NCI-H82 treated with DMSO at 0.1 percent for 48 hours (cell line): ENCODE data around the gene SAT1.

Experiments used
- DNase-seq: peaks from one replicate; lab custom pipeline; 2025; ENCODE audit not compliant: unreplicated experiment; lab: John Stamatoyannopoulos, UW

Gene SAT1

DNA sequence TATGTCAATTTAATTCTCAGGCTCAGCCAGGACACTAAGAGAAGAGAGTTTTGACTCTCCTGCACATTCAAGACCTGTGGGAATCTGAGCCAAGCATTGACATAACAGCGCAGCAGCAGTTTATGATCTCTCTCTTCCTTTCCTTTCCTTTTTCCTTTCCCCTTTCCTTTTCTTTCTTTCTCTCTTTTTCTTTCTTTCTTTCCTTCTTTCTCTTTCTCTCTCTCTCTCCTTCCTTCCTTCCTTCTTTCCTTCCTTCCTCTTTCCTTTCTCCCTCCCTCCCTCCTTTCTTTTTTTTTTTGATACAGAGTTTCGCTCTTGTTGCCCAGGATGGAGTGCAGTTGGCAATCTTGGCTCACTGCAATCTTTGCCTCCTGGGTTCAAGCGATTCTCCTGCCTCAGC is 21.6 kb downstream of the SAT1 start:
- DNase-seq, result no peak

DNA sequence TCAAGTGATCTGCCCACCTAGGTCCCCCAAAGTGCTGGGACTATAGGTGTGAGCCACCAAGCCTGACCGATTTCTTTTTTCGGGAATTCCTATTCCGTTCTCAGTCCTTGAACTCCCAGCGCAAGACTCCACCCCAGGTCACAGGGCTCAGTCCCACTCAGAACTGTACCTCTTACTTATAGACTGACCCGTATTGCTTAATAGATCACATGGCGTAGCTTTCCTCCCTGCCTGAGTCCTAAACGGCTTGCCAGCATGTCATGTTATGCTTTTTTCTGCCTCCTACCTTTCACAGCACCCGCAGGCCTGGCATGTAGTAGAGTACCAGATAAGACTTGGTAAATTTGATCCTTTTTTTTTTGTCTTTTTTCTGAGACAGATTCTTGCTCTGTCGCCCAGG is 22.4 kb downstream of the SAT1 start:
- DNase-seq, result no peak

DNA sequence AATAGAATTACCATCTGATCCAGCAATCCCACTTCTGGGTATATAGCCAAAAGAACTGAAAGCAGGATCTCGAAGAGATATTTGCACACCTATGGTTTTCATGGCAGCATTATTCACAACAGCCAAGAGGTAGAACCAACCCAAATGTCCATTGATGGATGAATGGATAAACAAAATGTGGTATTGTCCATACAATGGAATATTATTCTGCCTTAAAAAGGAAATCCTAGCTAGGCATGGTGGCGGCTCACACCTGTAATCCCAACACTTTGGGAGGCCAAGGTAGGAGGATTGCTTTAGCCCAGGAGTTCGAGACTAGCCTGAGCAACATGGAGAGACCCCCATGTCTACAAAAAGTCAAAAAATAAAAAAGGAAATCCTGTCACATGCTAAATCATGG is 27.3 kb downstream of the SAT1 start:
- no peak for DNase-seq

- DNase-seq, result no peak
These were observed 28.2 kb downstream of the SAT1 start for GRCh38 chrX:23811108-23811651.

- no peak for DNase-seq
These were observed 28.7 kb downstream of the SAT1 start for GRCh38 chrX:23811656-23812055.

DNA sequence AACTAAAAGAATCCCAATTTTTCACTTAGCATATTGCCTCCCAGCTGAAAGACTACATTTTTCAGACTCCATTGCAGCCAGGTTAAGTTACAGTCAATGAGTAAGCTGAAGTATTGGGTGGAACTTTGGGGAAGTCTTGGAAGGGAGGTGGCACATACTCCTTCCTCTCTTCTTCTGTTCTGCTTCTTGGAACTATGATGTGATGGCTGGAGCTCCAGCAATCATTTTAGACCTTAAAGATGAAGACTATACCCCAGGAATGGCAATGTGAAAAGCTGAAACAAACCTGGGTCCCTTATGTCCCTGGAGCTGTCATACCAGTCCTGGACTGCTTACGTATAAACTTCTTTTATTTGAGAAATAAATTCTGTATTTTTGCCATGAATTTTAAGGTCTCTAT is 30.8 kb downstream of the SAT1 start:
- DNase-seq, result no peak

DNA sequence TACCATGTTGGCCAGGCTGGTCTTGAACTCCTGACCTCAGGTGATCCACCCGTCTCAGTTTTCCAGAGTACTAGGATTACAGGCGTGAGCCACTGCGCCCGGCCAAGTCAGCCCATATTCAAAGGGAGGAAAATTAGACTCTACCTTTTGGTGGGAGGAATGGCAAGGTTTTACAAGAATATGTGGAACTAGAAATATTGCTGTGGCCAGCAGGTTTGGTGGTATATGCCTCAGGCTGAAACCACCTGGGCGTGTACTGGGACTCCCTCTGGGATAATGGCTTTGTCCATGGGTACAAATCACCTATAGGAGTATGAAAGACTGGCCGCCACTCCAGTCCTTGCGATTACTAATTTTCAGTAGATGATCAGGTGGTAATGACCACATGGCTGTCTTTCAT is 32.4 kb downstream of the SAT1 start:
- DNase-seq, result no peak

- DNase-seq, result no peak
These were observed 33.2 kb downstream of the SAT1 start for GRCh38 chrX:23816179-23816578.

DNA sequence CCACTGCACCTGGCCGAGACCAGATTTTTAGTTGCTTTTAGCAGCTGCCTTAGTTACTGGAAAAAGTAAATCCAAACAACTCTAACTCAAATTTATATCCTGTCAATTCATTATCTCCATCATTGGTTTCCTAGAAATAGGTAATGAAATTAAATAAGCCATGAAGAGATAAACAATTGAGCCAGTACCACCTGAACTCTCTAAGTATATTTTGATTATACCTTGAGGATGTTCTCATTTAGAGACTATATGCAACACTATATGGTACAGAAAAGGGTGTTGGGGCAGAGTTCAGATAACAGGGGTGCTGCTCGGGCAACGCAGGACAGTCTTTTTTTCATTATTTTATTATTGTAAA is 35.0 kb downstream of the SAT1 start:
- no peak for DNase-seq

DNA sequence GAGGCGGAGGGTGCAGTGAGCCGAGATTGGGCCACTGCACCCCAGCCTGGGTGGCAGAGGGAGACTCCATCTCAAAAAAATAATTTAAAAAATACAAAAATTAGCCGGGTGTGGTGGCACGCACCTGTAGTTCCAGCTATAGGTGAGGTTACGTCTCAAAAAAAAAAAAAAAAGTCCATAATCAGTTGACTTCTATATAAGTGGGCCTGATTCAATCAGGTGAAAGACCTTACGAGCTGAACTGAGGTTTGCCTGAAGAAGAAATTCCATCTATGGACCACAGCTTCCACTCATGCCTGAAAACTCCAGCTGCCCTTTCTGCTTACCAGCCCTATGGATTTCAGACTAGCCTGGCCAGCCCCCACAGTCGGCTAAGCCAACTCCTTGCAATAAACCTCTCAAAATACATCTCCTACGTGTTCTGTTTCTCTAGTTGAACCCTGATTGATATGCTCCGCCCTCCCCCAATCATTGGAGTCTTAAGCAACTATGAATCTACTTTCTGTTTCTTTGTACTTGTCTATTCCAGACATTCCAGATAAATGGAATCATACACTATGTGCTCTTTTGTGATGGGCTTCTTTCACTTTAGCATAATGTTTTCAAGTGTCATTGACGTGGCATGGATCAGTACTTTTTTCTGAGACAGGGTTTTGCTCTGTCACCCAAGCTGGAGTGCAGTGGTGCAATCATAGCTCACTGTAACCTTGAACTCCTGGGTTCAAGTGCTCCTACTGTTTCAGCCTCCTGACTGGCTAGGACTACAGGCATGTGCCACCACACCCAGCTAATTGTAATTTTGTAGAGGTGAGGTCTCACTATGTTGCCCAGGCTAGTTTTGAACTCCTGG is 36.6 kb downstream of the SAT1 start:
- no peak for DNase-seq

GRCh38 chrX:23820235-23820782 is 37.3 kb downstream of the SAT1 start:
- DNase-seq, result no peak

DNA sequence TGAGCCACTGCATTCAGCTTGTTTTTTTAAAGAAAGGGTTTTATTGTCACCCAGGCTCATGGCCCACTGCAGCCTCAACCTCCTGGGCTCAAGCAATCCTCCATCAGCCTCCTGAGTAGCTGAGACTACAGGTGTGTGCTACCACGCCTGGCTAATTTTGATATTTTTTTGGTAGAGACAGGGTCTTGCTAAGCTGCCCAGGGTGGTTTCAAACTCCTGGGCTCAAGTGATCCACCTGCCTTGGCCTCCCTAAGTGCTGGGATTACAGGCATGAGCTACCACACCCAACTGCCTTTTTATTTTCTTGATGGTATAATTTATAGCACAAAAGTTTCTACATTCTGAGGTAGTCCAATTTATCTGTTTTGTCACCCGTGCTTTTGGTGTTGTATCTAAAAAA is 38.9 kb downstream of the SAT1 start:
- no peak for DNase-seq

- no peak for DNase-seq
These were observed 39.4 kb downstream of the SAT1 start for GRCh38 chrX:23822397-23822796.

DNA sequence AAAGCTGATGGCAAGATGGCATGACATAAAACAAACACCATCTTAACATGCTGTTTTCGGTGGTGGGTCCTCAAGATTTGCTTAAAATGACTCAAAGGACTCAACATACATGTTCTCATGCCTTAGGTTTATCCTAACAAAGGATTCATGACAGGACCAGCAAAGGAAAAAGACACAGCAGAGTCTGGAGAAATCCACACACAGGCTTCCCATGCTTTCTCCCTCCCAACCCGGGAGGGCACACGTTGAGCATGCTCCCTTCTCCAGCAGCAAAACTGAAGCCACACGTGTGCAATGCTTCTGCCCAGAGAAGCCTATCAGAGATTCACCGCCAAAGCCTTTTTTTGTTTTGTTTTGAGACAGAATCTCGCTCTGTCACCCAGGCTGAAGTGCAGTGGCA is 39.9 kb downstream of the SAT1 start:
- DNase-seq, result no peak

DNA sequence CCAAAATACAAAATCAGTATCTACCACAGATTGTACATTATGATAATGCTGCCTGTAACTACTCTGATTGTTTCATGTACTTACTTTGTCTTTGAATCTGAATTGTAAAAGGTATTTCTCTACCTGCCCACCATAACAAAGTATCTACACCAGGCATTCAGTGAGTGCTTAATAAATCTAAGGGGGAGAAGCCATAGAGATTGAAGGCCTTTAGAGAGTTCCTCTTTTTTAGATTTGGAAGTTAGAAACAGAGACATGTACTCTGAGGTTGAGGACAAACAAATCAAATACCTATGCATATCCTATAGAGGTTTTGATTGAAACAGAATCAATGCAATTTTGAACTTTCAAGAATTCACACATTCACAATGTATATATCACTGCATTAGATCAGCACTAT is 42.7 kb downstream of the SAT1 start:
- no peak for DNase-seq

DNA sequence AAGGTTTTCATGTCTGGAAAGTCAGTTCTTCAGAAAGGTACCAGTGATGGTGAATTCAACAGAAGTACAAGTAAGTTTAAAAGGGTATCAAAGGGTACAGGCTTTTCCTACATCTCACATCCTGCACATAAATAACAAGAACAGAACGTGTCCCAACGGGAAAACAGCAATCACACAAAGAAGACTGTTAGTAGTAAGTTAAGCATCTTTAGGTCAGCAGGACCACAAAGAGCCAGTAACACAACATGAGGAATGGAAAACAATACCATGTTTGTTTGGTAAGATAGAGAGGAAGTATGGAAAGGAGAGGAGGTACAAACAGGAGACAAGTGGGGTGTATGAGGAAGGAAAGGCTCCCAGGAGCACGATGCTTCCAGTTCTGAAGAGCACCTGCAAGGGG is 43.2 kb downstream of the SAT1 start:
- no peak for DNase-seq

GRCh38 chrX:23826653-23827052 is 43.7 kb downstream of the SAT1 start:
- DNase-seq, result no peak

DNA sequence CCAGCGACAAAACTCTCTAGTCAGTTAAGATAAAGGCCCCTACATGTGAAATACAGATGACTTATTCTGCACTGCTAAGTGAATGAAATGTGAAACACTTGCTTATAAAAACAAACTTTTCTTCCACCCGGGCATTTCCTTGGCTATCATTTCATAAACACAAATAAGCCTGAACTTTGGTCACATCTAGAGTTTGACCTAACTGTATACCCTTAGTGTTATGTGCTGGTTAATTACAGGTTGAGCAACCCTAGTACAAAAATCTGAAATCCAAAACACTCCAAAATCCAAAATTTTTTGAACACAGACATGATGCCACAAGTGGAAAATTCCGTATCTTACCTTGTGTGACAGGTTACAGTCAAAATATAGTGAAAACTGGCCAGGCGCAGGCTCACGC is 45.9 kb downstream of the SAT1 start:
- no peak for DNase-seq

DNA sequence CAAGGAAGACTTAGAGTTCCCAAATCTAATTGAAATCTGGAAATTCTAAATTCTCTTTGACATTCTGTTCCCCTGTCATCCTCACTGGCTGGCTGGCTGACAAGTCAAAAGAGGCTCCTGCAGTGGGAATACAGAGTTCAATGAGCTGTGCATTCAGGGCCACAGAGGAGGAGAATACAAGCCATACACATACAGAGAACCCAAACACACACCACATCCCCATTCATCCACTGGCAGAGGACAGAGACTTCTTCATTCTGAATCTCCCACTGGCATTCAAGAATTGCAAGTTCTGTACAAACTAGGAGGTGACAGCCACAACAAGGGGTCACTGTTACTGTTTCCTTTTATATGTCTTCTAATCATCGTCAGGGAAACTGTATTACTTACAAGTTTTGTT is 49.7 kb downstream of the SAT1 start:
- no peak for DNase-seq
